Caki2 (cell line): ENCODE results near the gene RNU1-1. TPM values are rescaled to one million over a fixed set of nuclear protein-coding genes. Genes with fewer than 3 reads are reported as not detected.
A peak's percentile ranks its signal among the peaks of the same experiment; 100 is the strongest.
"Not testable (repeated sequence)": the region's sequence is repeated elsewhere in the genome, so short reads cannot be mapped to it uniquely, and the experiment has no call there.

ENCODE experiments used
- DNase-seq: peaks from one replicate; pipeline ENCODE4 v3.0.0-alpha.2; 2015; ENCODE audit warnings: low read depth
- in situ Hi-C: cut with HindIII; loops from 2 replicates; pipeline ENCODE4 v1.10.0; 2016; ENCODE audit warnings: low sequenced_read_pairs, low pct_unique_long_range_greater_than_20kb, mixed read lengths
- total RNA-seq: library from RNA; depleted of rRNA; stranded (reverse); fragments of >200 nt; shearing (Covaris generic); gene quantifications from 2 replicates; pipeline ENCODE4 v1.2.3, GENCODE V29; 2014; ENCODE audit warnings: low replicate concordance; rRNA removed

The RNU1-1 gene
- not detected in 2 replicates for total RNA-seq

DNA sequence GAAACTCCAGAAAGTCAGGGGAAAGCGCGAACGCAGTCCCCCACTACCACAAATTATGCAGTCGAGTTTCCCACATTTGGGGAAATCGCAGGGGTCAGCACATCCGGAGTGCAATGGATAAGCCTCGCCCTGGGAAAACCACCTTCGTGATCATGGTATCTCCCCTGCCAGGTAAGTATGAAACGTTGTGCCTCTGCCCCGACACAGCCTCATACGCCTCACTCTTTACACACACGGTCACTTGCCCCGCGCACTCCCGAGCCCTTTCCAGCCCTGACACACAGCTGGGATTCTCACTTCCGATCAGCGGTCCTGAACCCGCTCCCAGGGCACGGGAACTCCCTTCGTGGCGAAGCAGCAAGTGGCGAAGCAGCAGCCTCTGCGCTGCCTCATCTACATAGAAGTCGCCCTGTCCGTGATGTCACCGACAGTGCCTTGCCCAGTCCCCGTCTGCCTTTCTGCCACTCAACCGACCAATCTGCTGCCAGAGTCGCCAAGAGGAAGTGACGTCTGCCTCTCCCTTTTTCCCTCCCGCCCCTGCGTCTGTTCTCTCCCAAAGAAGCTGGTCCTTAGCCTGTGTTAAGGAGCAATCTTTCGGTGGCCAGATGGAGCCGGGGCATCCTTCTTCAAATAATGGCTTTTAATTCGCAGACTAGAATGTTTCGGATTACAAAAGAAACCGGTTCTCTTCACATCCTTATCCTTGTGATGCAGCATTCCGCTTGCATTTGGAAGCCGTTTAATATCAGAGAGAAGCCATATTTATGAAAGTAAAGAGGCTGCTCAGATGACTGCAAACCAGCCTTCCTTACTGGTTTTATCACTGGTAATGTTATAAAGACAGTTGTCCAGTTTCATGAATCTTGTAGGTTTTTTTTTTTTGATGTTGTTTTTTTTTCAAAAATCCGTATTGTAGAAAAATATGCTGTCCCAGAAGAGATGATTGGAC lies at the start of gene RNU1-1:
Gene RNU1-1, minus strand, starts transcription at position 179 of the 949 bp plus-strand sequence.
- in situ Hi-C loops: not testable (repeated sequence)
- peak; percentile 82 for DNase-seq

DNA sequence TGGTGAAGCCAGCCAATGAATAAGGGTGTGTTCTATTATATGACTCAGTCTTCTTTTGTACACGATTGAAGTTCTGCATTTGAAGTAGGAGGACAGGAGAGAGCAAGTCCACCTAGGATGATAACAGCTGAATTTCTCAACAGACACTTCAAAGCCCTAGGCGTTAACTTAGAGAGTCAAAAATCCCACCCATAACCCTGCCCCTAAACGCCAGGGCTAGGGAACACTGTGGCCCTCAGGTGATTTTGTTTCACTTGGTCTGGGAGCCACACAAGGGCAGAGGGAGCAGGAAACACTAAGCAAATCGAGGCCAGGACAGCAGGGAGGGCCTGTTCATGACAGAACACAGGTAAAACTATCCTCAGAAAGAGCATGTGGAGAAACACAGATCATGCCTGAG lies 47.0 kb upstream of the RNU1-1 start:
- DNase-seq, in situ Hi-C loops: not testable (repeated sequence)

DNA sequence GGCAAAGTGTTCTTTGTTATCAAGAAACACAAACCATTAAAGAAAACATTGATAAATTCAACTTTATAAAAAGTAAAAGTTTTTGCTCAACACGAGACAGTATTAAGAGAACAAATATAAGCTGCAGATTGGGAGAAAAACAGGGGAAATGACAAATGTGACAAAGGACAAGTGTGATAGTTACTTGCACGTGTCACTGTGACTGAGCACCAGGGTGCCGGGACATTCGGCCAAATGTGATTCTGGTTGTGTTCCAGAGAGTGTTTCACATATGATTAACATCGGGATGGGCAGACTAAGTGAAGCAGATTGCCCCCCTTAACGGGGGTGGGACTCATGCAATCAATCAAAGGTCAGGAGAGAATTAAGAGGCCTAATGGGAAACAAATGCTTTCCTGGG lies 46.4 kb upstream of the RNU1-1 start:
- in situ Hi-C loops, DNase-seq: not testable (repeated sequence)

DNA sequence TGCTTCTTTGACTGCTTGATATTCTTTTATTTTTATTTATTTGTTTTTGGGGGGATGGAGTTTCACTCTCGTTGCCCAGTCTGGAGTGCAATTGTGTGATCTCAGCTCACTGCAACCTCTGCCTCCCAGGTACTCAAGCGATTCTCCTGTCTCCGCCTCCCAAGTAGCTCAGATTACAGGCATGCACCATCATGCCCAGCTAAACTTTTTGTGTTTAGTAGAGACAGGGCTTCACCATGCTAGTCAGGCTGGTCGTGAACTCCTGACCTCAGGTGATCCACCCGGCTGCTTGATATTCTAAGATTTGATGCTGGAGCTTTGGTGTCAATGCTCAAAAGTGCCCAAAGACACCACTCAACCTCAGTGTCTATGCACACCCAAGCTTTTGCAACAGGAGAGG lies 45.6 kb upstream of the RNU1-1 start:
- in situ Hi-C loops: not testable (repeated sequence)

DNA sequence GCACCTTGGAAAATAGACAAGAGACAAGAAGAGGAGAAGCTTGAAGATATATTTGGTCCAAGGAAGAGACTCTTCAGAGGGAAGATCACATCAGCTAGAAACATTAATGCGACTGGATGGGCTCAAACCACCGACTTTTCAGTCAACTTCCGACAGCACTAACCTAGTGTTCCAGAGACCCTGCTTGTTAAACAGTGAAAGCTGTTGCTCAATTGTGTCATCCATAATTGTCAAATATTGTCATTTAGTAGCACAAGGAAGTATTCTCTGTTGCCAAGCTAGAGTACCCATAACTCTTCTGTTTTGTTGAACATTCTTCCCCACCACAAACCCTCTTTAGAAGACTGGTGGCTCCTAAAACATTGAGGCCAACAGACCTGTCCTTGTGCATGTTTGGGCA lies 42.9 kb upstream of the RNU1-1 start:
- in situ Hi-C loops, DNase-seq: not testable (repeated sequence)

More for the DNA sequence above, 45.6 kb upstream of the RNU1-1 start:
- DNase-seq: not testable (repeated sequence)

DNA sequence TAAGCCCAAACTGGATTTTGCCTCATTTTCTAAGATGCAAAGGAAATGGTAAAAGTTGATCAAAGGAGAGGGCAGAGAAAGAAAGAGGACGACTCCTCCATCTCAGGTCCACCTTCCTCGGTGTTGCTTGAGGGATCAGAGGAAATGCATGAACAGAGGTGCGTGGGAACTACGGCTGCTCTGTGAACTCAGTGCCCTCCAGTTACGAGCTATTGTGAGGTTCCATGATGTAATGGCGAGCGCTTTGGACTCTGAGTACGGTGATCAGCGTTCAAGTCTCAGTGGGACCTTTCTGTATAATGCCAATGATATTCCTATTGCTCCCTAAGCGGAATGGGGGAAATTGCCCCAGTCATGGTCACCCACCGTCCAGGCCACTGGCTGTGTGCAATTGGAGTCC lies 39.2 kb upstream of the RNU1-1 start:
- in situ Hi-C loops, DNase-seq: not testable (repeated sequence)

DNA sequence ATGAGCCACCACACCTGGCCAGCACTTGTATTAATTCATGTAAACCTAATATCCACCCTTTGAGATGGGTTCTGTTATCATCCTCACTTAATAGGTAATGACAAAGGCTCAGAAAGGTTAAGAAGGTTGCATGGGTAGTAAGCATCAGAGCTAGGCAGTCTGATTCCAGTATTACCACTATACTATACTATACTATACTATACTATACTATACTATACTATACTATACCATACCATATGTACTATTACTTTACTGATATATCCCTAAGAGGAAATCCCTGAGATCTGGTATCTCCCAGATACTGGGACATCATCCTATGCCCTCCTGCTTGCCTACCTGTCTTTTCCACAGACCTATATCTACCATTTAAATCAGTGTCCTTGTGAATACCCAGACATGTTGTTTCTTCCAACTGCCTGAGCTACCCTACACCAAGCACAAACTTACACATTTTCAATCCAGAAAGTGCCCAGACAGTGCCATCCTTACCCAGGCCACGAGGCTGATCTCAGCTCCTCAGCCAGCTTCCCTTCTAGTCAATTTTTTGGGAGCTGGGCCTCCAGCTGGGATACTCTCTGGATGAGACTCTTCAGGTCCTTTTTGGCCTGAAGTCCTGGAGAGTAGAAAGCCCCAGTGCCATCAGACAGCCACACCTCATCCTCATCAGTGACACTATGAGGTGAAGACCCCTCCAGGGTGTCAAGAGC lies 36.3 kb upstream of the RNU1-1 start:
- in situ Hi-C loops: not testable (repeated sequence)

DNA sequence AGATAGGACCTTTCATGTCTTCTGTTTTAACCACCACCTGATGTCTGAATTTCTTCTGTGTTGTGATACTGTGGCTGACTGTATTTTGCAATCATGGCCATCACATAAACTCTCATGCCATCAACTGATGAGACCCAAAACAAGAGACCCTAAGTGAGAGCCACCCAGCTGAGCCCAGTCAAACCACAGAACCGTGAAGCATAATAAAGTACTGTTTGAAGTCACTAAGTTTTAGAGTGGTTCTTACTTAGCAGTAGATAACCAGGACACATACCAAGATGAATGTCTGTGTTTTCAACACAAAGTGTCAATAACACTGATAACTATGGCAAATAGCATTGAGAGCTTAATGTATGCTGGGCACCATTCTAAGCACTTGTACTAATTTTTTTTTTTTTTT lies 35.5 kb upstream of the RNU1-1 start:
- DNase-seq, in situ Hi-C loops: not testable (repeated sequence)

More for the DNA sequence above, 36.3 kb upstream of the RNU1-1 start:
- DNase-seq: not testable (repeated sequence)

DNA sequence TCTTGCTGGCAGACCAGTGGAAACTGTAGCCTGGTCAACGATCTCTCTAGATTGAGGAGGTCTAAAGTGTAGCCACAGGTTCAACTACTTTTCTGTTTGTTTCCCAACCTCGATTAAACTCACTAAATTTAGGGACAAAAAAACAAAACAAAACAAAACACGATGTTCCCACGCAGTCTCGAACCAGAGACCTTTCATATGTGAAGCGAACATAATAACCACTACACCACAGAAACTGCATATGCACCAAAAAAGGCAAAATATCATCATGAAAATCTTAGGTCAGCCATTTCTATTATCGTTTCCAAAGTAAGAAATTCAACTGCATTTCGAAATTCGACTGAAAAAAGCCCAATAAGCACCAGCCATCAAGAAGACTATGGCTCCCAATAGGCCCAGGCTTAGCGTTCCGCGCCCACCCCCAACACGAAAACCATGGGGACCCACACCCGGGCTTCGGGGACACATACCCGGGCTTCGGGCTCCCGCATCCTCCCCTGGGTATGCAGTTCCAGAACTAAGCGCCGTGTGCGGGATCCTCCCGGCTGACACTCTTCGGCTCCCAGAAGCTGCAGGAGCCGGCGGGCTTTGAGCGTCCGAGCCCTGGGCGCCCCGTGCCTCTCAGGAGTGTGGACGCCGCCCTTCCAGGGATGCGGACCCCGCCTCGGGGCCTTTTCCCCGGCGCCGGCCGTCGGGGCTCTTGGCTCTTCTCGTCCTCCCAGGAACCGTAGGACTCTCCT lies 33.6 kb upstream of the RNU1-1 start:
- in situ Hi-C loops, DNase-seq: not testable (repeated sequence)

DNA sequence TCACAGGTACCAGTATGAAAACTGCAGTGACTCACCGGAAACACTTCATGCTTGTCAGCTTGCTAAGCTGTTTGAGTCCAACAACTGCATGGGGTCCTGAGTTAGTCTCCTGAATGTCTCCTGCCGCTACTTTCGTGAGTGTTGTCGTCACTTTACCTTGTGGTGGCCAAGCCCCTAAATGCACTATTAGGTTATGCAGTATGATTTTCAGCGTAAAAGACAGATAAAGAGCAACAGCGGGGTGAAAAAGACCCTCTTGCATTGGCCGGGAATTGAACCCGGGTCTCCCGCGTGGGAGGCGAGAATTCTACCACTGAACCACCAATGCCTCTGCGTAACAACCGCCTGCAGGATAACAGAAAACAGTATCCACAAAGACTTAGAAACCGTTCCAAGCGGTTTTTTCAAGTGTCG lies 31.6 kb upstream of the RNU1-1 start:
- in situ Hi-C loops: not testable (repeated sequence)
- DNase-seq: peak; percentile 85

DNA sequence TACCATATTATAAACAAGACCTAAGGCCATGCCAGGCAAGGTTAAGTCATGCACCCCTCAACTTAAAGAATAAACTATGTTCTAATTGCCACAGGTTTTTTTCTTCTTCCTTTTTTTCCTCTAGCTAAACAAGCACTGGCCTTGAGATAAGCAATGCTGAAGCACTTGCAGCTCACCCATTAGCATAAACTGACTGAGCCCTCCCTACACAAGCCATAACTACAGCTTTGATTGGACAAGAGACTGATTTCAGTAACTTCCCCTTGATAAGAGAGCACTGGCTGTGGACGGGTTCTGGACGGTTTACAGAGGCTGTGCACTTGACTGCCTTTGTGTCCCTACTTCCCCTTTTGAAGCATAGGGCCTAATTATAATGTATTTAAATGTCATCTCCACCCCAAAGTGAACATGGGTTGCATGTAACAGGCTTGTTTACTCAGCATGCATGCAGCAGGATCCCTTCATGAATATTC lies 26.4 kb upstream of the RNU1-1 start:
- in situ Hi-C loops: not testable (repeated sequence)
- peak; percentile 19 for DNase-seq

DNA sequence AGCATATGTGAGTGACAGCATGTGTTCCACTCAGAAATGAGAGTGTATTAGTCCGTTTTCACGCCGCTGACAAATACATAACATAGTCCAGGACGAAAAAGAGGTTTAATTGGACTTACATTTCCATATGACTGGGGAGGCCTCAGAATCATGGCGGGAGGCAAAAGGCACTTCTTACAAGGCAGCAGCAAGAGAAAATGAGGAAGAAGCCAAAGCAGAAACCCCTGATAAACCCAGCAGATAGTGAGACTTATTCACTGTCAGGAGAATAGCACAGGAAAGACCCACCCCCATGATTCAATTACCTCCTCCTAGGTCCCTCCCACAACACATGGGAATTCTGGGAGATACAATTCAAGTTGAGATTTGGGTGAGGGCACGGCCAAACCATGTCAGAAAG lies 23.4 kb upstream of the RNU1-1 start:
- in situ Hi-C loops, DNase-seq: not testable (repeated sequence)

DNA sequence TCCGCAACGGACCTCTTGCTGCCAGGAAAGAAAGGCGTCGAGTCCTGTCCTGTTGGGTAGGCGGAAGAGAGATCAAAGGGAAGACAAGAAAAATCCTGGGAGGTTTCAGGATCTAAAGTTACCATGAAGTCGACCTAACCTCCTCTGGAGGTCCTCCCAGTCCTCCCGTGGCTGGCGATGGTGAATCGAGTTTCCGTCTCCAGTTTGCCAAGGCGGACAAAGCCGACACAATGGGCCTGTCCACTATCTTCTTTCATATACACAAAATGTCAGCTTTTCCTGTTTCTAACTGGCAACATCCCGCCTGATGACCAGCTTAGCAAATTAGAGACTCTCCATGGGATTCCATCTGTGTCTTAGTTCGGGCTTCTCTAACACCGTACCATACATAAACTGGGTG lies 22.7 kb upstream of the RNU1-1 start:
- in situ Hi-C loops, DNase-seq: not testable (repeated sequence)

DNA sequence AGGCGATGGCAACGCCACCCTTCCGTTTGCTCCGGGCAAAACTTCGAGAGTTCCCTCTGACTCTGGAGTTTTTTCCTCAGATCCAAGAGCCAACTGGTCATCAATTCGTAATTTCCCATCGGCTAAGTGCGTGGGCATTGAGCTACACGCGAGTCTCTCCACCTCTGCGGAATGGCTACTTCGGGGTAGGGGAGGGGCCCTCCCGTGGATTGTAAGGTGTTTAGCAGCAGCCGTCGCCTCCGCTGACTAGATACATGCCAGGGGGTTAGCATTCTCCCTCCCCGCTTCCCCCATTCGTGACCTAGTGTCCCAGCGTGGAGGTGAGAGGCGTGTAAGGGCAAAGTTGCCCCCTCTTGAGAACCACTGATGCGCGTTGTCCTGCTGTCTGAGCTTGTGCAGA lies 21.8 kb upstream of the RNU1-1 start:
- DNase-seq, in situ Hi-C loops: not testable (repeated sequence)

DNA sequence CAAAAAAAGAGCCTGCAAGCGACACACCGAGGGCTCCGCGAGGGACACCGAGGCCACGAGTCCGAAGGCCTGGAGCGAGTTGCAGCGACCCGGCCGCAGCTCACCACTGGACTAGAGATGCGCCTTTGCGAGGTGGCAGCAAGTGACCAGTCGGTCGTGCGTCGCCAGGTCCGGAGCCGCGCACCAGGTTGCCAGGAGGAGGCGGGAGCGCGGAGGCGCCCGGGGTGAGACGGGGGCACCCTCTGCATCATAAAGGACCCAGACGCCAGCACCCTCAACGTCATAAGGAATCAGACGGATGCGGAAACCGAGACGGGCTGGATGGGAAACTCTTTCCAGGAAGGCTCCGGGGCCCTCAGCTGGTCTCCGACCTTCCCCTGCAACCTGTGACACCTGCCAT lies 21.4 kb upstream of the RNU1-1 start:
- DNase-seq, in situ Hi-C loops: not testable (repeated sequence)

DNA sequence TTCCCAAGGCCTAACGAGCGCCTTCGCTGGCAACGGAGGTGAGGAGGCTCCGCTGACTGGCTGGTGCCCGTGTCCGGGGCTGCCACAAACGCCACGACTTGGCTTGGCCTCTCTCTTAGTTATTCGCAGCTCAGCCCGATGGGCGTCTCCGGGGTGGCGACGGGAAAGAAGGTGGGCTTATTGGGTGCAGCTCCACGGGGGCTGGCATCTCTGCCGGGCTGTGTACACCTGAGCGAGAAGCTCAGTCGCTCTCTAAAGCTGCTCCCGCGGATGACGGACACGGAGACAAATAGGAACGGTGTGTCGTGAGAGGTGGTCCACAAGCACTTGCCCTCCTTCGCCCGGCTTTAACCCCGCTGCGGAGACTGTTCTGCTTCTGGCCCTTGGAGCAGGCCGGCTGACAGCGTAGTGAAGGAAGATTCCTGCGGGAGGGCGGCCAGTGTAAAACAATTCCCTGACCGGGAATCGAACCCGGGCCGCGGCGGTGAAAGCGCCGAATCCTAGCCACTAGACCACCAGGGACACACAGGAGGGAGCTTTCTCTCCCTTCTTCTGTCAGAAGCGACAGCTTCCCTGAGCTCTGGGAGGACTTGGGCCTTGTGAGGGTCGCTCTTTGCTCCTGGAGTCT lies 20.9 kb upstream of the RNU1-1 start:
- in situ Hi-C loops: not testable (repeated sequence)
- DNase-seq: peak; percentile 70

DNA sequence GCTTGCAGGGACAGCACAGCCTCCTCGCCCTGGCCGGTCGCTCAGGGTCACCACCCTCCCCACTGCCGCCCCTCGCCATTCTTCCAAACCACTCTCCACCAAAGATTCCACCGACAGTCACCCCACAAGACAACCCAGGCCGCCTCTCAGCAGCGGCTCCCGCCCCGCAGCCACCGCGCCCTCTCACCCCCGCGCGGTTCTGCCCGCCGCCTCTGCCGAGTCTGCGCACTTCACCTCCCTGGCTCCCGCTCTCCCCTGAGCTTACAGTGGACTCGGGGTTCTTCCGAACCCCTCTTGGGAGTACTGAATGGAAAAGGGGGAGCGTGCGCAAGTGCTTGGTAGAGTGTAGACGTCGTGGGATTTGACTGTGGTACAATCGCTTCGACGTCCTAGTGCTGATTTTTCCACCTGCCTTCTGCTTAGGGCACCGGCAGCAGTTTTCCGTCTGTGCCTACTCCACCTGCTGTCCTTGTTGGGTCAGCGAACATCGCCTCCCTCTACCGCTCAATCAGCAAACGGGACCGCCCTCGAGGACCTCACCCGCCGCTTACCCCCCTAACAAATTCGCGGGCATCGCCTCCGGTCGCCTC lies 20.2 kb upstream of the RNU1-1 start:
- DNase-seq: peak; percentile 37
- in situ Hi-C loops: not testable (repeated sequence)
